Amniotic stem cell (primary cell): Measurements from ENCODE around the gene RAPGEFL1.
A peak's percentile ranks its signal among the peaks of the same experiment; 100 is the strongest.
"Not testable (repeated sequence)": the region's sequence is repeated elsewhere in the genome, so short reads cannot be mapped to it uniquely, and the experiment has no call there.

ENCODE experiments used
- DNase-seq: peaks from one replicate; lab custom pipeline; 2025; lab: John Stamatoyannopoulos, UW

The RAPGEFL1 gene

GRCh38 chr17:40209404-40210093 is 32.3 kb downstream of the RAPGEFL1 start:
- peak; percentile 10 for DNase-seq

GRCh38 chr17:40213914-40214313 is 36.6 kb downstream of the RAPGEFL1 start:
- DNase-seq, result not testable (repeated sequence)

- DNase-seq, result no peak
Measured at GRCh38 chr17:40218006-40218739, 40.9 kb downstream of the RAPGEFL1 start.

GRCh38 chr17:40218740-40219593 is 41.7 kb downstream of the RAPGEFL1 start, which contains the start of gene WIPF2:
WIPF2 (plus strand) TSS chr17:40219304; CDS start chr17:40256460, 37,156 bp downstream.
- DNase-seq, result peak; percentile 93

- peak; percentile 41 for DNase-seq
Measured at GRCh38 chr17:40219594-40220338, 42.5 kb downstream of the RAPGEFL1 start.

- DNase-seq, result no peak
Measured at GRCh38 chr17:40224718-40225550, 47.7 kb downstream of the RAPGEFL1 start.

- DNase-seq, result not testable (repeated sequence)
Measured at GRCh38 chr17:40229146-40229545, 51.9 kb downstream of the RAPGEFL1 start.

- DNase-seq, result no peak
Measured at GRCh38 chr17:40230670-40231069, 53.4 kb downstream of the RAPGEFL1 start.

- not testable (repeated sequence) for DNase-seq
Measured at GRCh38 chr17:40231928-40232327, 54.7 kb downstream of the RAPGEFL1 start.

GRCh38 chr17:40241252-40241834 is 64.1 kb downstream of the RAPGEFL1 start:
- no peak for DNase-seq

- no peak for DNase-seq
Measured at GRCh38 chr17:40242774-40243173, 65.5 kb downstream of the RAPGEFL1 start.

GRCh38 chr17:40243761-40244160 is 66.5 kb downstream of the RAPGEFL1 start:
- no peak for DNase-seq

GRCh38 chr17:40244255-40244654 is 67.0 kb downstream of the RAPGEFL1 start:
- DNase-seq, result no peak
